IPS-15b (cell line): ENCODE measurements around the gene CCDC170.
"Not testable (repeated sequence)": the region's sequence is repeated elsewhere in the genome, so short reads cannot be mapped to it uniquely, and the experiment has no call there.

Source experiments
- H3K27me3 ChIP-seq: one replicate; pipeline ENCODE4 v1.6.1; 2013; ENCODE audit warnings: low read length; ENCODE audit not compliant: control insufficient read depth, insufficient read depth
- H3K36me3 ChIP-seq: one replicate; pipeline ENCODE4 v1.6.1; 2013; ENCODE audit warnings: low read length; ENCODE audit not compliant: control insufficient read depth, insufficient read depth
- H3K4me1 ChIP-seq: one replicate; pipeline ENCODE4 v1.6.1; 2013; ENCODE audit warnings: mild to moderate bottlenecking, low read length; ENCODE audit not compliant: control insufficient read depth, insufficient read depth
- H3K4me3 ChIP-seq: one replicate; pipeline ENCODE4 v1.5.1; 2013; ENCODE audit warnings: low read depth, low read length
- H3K9ac ChIP-seq: one replicate; pipeline ENCODE4 v1.6.1; 2013; ENCODE audit warnings: low read depth, mild to moderate bottlenecking, low read length
- H3K9me3 ChIP-seq: one replicate; pipeline ENCODE4 v1.6.1; 2013; ENCODE audit warnings: mild to moderate bottlenecking, low read length; ENCODE audit not compliant: control insufficient read depth, insufficient read depth

Gene CCDC170

GRCh38 chr6:151493804-151494234, at the start of gene CCDC170:
CCDC170 (plus strand) TSS chr6:151494017; CDS start chr6:151494129, 112 bp downstream.
- Histone ChIP-seq H3K9me3 (no peaks in the 10 kb centered on the region), H3K9ac (no peak within 1 kb of the TSS), H3K36me3 (no peaks in the 10 kb centered on the region), H3K4me3 (peak within 1 kb of the TSS; percentile 68), H3K4me1 (no peaks in the 10 kb centered on the region), H3K27me3 (peaks cover 38% of the 10 kb centered on the region)

GRCh38 chr6:151445482-151445881, 48.3 kb upstream of the CCDC170 start:
- H3K9me3 ChIP-seq = no peaks in the 10 kb centered on the region
- no peaks in the 10 kb centered on the region for H3K36me3 ChIP-seq
- no peaks in the 10 kb centered on the region for H3K4me1 ChIP-seq
- H3K27me3 ChIP-seq = no peaks in the 10 kb centered on the region
- no peak overlapping the region for H3K9ac ChIP-seq
- H3K4me3 ChIP-seq = no peak overlapping the region

DNA sequence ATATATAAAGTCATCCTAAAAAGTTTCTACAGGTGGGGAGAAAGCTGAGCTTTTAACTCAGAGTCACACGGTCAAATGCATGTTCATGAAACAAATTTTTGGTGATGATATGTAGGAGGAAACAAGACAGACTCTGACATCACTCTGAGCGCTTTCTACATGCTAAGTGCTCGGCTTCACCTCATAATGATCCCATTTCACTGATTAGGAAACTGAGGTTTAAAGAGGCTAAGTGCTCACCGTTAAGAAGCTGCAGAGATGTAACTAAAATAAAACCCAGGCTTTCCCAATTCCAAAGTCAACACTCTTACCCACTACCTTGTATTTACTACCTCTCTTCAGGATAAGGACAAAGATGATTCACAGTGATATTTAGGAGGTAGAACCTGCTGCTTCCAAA, 46.6 kb upstream of the CCDC170 start:
- H3K9me3 ChIP-seq = no peaks in the 10 kb centered on the region
- H3K27me3 ChIP-seq = no peaks in the 10 kb centered on the region
- H3K9ac ChIP-seq = no peak overlapping the region
- no peaks in the 10 kb centered on the region for H3K4me1 ChIP-seq
- H3K36me3 ChIP-seq = no peaks in the 10 kb centered on the region
- no peak overlapping the region for H3K4me3 ChIP-seq

- Histone ChIP-seq H3K4me3 (no peak overlapping the region), H3K36me3 (no peaks in the 10 kb centered on the region), H3K9me3 (no peaks in the 10 kb centered on the region), H3K9ac (no peak overlapping the region), H3K27me3 (no peaks in the 10 kb centered on the region), H3K4me1 (no peaks in the 10 kb centered on the region)
These were observed 45.2 kb upstream of the CCDC170 start for GRCh38 chr6:151448623-151449022.

DNA sequence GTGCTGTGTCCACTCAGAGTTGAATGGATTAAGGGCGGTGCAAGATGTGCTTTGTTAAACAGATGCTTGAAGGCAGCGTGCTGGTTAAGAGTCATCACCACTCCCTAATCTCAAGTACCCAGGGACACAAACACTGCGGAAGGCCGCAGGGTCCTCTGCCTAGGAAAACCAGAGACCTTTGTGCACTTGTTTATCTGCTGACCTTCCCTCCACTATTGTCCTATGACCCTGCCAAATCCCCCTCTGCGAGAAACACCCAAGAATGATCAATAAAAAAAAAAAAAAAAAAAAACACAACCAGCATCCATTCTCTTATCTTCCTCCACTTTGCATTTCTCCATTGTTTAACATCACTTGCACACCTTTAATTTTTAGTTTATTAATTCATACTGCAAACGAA, 42.9 kb upstream of the CCDC170 start:
- H3K4me1 ChIP-seq, H3K36me3 ChIP-seq, H3K27me3 ChIP-seq, H3K9me3 ChIP-seq, H3K9ac ChIP-seq: not testable (repeated sequence)
- peak overlapping the region; percentile 82 for H3K4me3 ChIP-seq

- Histone ChIP-seq H3K9ac (peak overlapping the region; percentile 73), H3K9me3 (no peaks in the 10 kb centered on the region), H3K4me3 (peak overlapping the region; percentile 82), H3K4me1 (peaks cover 8% of the 10 kb centered on the region), H3K36me3 (no peaks in the 10 kb centered on the region), H3K27me3 (no peaks in the 10 kb centered on the region)
These were observed 42.3 kb upstream of the CCDC170 start for GRCh38 chr6:151451417-151451949.

GRCh38 chr6:151451950-151452749, 41.7 kb upstream of the CCDC170 start, which contains the start of gene RMND1:
RMND1 (minus strand) TSS chr6:151452126; CDS start chr6:151445811, 6,315 bp downstream.
- H3K9me3 ChIP-seq = no peaks in the 10 kb centered on the region
- peaks cover 12% of the 10 kb centered on the region for H3K4me1 ChIP-seq
- H3K9ac ChIP-seq = peak within 1 kb of the TSS; percentile 82
- H3K36me3 ChIP-seq = no peaks in the 10 kb centered on the region
- peak within 1 kb of the TSS; percentile 97 for H3K4me3 ChIP-seq
- H3K27me3 ChIP-seq = no peaks in the 10 kb centered on the region

GRCh38 chr6:151452750-151453427, 40.9 kb upstream of the CCDC170 start:
- Histone ChIP-seq H3K4me1 (peaks cover 12% of the 10 kb centered on the region), H3K27me3 (no peaks in the 10 kb centered on the region), H3K36me3 (no peaks in the 10 kb centered on the region), H3K9ac (peak overlapping the region; percentile 82), H3K4me3 (peak overlapping the region; percentile 97), H3K9me3 (no peaks in the 10 kb centered on the region)

DNA sequence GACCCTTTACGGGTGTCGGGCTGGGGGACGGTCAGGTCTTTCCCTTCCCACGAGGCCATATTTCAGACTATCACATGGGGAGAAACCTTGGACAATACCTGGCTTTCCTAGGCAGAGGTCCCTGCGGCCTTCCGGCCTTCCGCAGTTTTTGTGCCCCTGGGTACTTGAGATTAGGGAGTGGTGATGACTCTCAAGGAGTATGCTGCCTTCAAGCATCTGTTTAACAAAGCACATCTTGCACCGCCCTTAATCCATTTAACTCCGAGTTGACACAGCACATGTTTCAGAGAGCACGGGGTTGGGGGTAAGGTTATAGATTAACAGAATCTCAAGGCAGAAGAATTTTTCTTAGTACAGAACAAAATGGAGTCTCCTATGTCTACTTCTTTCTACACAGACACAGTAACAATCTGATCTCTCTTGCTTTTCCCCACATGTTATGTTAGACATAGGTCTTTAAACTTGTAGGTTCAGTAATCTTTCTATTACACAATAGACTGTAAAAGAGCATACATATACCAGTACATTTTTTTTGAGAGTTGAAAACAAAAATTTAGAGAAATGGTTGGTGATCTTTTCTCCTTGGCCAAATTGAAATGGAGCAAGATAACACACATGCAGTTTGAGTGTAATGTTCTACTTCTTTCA, 37.9 kb upstream of the CCDC170 start:
- peaks cover 12% of the 10 kb centered on the region for H3K4me1 ChIP-seq
- not testable (repeated sequence) for H3K9ac ChIP-seq, H3K4me3 ChIP-seq, H3K36me3 ChIP-seq, H3K9me3 ChIP-seq, H3K27me3 ChIP-seq

- H3K9me3 ChIP-seq = no peaks in the 10 kb centered on the region
- H3K27me3 ChIP-seq = no peaks in the 10 kb centered on the region
- no peaks in the 10 kb centered on the region for H3K36me3 ChIP-seq
- H3K4me1 ChIP-seq = peaks cover 2% of the 10 kb centered on the region
- no peak overlapping the region for H3K9ac ChIP-seq
- H3K4me3 ChIP-seq = no peak overlapping the region
These were observed 32.1 kb upstream of the CCDC170 start for GRCh38 chr6:151461673-151462072.

- H3K4me3 ChIP-seq = no peak overlapping the region
- H3K36me3 ChIP-seq = peaks cover 4% of the 10 kb centered on the region
- H3K9me3 ChIP-seq = no peaks in the 10 kb centered on the region
- H3K9ac ChIP-seq = no peak overlapping the region
- H3K4me1 ChIP-seq = no peaks in the 10 kb centered on the region
- H3K27me3 ChIP-seq = no peaks in the 10 kb centered on the region
These were observed 29.1 kb upstream of the CCDC170 start for GRCh38 chr6:151464702-151465101.
